GM19351 (cell line): ENCODE results near the gene SUPT20H.
"Not testable (repeated sequence)": the region's sequence is repeated elsewhere in the genome, so short reads cannot be mapped to it uniquely, and the experiment has no call there.

Source experiments
- ATAC-seq: cut with Tn5 transposase; IDR thresholded peaks from one replicate; pipeline ENCODE4 v1.9.1; 2021; ENCODE audit warnings: mild to moderate bottlenecking, moderate library complexity; ENCODE audit not compliant: unreplicated experiment

SUPT20H gene

GRCh38 chr13:37070145-37070695 is 10.7 kb upstream of the SUPT20H start:
- no peak for ATAC-seq

GRCh38 chr13:37069597-37070103 is 10.2 kb upstream of the SUPT20H start:
- ATAC-seq = no peak

- ATAC-seq = peak; percentile 44
Measured at GRCh38 chr13:37068962-37069361, 9.5 kb upstream of the SUPT20H start.

- ATAC-seq = peak; percentile 57
Measured at GRCh38 chr13:37067874-37068273, 8.4 kb upstream of the SUPT20H start.

- ATAC-seq = no peak
Measured at GRCh38 chr13:37065890-37066526, 6.5 kb upstream of the SUPT20H start.

GRCh38 chr13:37059848-37060192 is 332 bp upstream of the SUPT20H start:
- ATAC-seq = peak; percentile 25

GRCh38 chr13:37056228-37056627 is 3.3 kb downstream of the SUPT20H start:
- not testable (repeated sequence) for ATAC-seq

GRCh38 chr13:37053111-37053510 is 6.4 kb downstream of the SUPT20H start:
- ATAC-seq = not testable (repeated sequence)

GRCh38 chr13:37049810-37050209 is 9.7 kb downstream of the SUPT20H start:
- no peak for ATAC-seq

- no peak for ATAC-seq
Measured at GRCh38 chr13:37047846-37048245, 11.6 kb downstream of the SUPT20H start.

- no peak for ATAC-seq
Measured at GRCh38 chr13:37047032-37047431, 12.5 kb downstream of the SUPT20H start.

GRCh38 chr13:37046062-37046461 is 13.4 kb downstream of the SUPT20H start:
- ATAC-seq = no peak

- no peak for ATAC-seq
Measured at GRCh38 chr13:37040789-37041188, 18.7 kb downstream of the SUPT20H start.

- ATAC-seq = no peak
Measured at GRCh38 chr13:37039896-37040295, 19.6 kb downstream of the SUPT20H start.

- no peak for ATAC-seq
Measured at GRCh38 chr13:37037241-37037640, 22.2 kb downstream of the SUPT20H start.

- ATAC-seq = no peak
Measured at GRCh38 chr13:37029617-37030016, 29.9 kb downstream of the SUPT20H start.

- no peak for ATAC-seq
Measured at GRCh38 chr13:37027639-37028038, 31.8 kb downstream of the SUPT20H start.

GRCh38 chr13:37026771-37027170 is 32.7 kb downstream of the SUPT20H start:
- no peak for ATAC-seq

GRCh38 chr13:37023871-37024270 is 35.6 kb downstream of the SUPT20H start:
- ATAC-seq = no peak

- ATAC-seq = no peak
Measured at GRCh38 chr13:37014609-37015008, 44.9 kb downstream of the SUPT20H start.

- ATAC-seq = no peak
Measured at GRCh38 chr13:37011788-37012187, 47.7 kb downstream of the SUPT20H start.

GRCh38 chr13:37011002-37011401 is 48.5 kb downstream of the SUPT20H start:
- ATAC-seq = no peak

GRCh38 chr13:37010424-37010823 is 49.1 kb downstream of the SUPT20H start:
- no peak for ATAC-seq
